ACHN (cell line): Measurements from ENCODE around the gene SCUBE1.

Experiments used
- DNase-seq: peaks from one replicate; pipeline ENCODE4 v3.0.0-alpha.2; 2015
- in situ Hi-C: cut with HindIII; loops from 2 replicates; pipeline ENCODE4 v1.10.0; 2017; ENCODE audit warnings: low sequenced_read_pairs, low pct_ligation_motif_present, low pct_unique_long_range_greater_than_20kb

SCUBE1 gene

DNA sequence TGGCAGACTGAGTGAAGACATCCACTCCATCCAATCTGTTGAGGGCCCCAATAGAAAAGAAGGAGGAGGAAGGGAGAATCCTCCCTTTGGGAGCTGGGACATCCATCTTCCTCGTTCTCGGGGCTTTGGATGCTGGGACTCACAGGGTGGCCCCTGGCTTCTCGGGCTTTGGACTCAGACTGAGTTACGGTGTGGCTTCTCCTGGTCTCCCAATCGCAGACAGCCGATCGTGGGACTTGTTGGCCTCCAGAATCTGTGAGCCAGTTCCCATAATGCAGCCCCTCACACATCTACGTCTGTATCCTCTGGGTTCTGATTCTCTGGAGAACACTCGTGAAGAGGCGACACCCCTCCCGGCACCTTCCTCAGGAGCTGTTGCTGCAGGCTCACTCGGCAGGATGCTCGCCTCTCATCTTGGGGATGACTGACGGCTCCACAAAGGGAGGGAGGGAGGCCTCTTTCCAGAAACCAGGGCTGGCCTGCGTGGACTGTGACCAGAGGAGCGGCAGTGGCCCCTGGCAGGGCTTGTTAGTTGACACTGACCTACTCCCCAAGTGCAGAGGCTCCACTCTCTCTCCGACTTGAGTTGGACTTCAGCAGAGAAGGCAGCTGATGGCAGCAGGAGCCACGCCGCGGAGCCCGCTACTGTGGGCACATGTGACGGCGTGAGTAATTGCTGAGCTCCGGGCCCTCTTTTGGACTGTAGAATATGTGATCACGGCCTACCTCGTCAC lies 141.5 kb downstream of the SCUBE1 start:
- no peak for DNase-seq
- in situ Hi-C loops = no loop called here

GRCh38 chr22:43200555-43200954 lies 142.6 kb downstream of the SCUBE1 start:
- in situ Hi-C loops = no loop called here
- no peak for DNase-seq

DNA sequence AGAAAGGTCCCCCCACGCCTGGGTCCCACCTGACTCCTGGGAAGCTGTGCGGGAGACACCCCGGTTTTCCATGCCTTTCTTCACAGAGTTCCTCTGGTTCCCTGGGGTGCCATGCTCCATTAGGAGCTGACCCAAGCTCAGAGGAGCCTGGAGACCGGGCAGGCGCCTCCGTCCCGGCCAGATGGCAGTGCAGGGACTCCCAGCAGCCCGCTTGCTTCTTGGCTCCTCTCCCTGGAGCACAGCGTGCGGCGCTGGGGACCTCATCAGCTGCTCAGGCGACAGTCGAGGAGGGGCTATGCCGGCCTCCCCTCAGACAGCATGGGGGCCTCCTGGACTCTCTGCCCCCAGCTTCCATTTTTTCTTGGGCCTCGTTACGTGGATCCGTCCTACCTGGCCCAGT lies 143.1 kb downstream of the SCUBE1 start:
- no peak for DNase-seq
- in situ Hi-C loops = no loop called here

GRCh38 chr22:43199541-43199940 lies 143.6 kb downstream of the SCUBE1 start:
- no peak for DNase-seq
- in situ Hi-C loops = no loop called here

- in situ Hi-C loops = no loop called here
- no peak for DNase-seq
Measured at GRCh38 chr22:43198936-43199335, 144.2 kb downstream of the SCUBE1 start.

DNA sequence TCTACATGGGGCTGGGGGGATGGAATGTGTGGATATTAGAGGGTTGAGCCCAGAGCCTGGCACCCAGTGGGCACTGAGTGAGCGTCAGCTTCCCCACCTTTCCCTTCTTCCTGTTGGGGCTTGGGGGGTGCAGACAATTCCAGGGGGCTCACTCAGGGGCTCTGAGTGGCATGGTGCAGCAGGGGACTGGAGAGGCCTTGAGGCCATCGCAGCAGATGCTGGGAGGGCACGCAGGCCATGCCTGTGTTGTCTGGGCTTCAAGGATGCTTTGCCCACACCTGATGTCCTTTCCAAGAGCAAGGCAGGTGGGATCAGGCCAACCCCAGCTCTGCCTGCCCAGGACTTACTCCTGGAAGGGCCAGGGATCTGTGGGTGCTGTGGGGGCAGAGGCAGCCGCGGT lies 145.0 kb downstream of the SCUBE1 start:
- DNase-seq = no peak
- in situ Hi-C loops = no loop called here

DNA sequence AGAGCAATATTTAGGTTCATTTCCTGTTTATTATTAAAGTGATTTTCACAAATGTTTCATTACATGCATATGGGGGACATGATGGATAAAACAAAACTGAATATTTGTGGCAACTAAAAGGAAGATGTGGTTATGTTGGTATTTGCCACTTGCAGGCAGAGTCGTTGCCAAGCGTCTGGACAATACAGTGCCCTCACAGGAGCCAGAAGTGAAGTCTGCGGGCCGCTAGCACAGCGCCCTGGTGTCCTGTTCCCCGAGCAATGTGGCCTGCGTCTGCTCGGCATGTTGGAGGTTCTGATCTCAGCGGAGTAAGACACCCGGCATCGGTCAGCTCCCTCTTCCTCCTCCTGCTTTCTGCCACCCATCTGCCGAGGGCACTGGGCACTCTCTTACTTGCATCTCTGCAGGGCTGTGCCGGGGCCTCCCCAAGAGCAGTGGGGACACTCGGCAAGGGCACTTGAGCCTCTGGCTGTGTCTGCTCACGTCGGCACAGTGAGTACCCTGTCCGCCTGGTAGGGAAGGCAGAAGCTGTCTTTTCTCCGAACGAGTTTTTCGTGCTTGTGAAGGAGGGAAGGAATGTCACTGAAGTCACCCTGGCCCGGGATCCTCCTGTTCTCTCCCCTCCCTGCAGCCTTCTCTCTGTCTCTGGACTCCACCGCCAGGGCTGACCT lies 145.8 kb downstream of the SCUBE1 start:
- in situ Hi-C loops = no loop called here
- no peak for DNase-seq

DNA sequence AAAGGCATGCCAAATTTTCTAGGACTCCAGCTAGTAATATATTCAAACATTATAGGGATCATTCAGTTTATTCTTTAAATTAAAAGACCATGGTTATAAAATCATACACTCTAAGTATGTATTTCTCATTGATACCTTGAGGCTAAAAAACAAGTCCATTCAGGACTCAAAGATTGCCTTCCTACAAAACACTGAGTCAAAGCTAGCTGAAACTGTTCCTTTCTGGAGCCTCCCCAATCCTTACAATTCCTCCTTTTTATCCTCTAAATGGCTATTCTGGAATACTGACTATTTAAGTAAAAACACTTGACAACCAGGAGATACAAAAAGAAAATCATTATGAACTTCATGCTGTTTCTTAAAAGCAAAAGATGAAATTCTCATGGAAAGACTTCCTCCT lies 151.3 kb downstream of the SCUBE1 start:
- in situ Hi-C loops = no loop called here
- DNase-seq = no peak

DNA sequence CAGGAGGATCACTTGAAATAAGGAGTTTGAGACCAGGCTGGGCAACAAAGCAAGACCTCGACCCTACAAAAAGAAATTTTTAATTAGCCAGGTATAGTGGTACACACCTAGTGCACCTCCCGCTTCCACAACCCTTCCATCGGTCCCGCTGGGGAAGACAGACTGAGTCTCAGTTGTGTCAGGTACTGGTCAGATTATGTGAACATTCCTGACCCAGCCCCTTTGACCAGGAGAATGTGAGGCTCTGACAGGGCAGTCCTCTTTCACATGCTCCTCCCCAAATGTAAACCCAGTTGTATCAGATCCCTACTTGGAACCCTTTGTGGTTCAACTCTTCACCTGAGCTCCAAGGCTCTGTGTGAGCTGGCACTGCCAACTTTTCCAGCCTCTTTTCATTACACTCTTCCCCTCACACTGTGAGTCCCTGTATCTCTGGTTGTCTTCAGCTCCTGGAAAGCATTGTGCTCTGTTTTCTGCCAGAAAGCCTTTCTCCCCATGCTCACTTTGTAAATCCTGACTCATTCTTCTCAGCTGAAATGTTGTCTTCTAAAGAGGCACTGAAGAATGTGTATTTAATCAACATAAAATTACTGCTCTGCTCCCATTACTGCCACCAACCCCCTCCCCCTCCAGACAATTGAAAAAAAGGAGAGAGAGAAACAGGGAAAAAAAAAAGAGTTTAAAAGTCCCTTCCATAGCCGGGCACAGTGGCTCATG lies 154.2 kb downstream of the SCUBE1 start:
- in situ Hi-C loops = no loop called here

GRCh38 chr22:43187171-43188099 lies 155.7 kb downstream of the SCUBE1 start:
- peak; percentile 90 for DNase-seq
- in situ Hi-C loops = no loop called here

More for the DNA sequence above, 154.2 kb downstream of the SCUBE1 start:
- DNase-seq = no peak

DNA sequence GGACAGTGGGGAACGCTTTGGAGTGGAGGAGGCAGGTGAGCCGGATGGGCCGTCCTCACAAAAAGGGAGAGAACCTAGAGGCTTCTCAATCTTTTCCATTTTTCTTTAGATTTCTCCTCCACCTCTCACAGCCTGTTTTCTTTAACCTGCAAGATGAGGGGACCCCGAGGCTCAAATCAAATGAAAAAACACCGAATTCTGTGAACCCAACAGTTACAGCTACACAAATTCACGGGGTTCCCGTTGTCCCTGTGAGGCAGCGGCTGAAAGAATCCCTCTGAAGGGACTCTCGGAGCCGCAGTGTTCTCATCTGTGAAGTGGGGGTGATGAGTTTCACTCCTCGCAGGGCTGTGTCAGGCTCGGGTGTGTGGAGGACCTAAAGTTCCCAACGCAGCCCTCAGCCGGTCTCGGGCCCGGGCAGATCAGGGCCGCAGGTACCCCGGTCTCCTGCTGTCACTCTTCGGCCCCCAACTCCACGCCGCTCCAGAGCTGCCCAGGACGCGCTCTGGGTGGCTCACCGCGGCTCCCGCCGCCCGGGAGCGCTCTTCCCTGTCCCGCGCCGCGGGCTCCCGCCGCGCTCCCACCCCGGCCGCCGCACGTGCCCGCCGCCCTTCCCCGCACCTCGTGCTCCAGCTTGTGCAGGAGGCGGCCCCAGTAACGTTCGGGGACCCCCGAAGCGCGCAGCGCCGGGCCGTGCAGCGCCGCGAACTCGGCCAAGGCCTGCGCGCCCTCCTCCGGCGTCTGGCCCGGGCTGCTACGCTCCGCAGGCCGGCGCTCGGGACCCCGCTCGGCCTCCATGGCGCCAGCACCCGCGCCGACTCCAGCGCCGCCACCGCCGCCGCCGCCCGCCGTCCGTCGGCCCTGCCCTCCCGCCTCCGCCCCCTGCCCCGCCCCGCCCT lies 156.7 kb downstream of the SCUBE1 start, which contains the start of gene TTLL12:
TSS of gene TTLL12 (minus strand) at position 863 of the 899 bp plus-strand sequence. CDS start at position 798, 65 bp downstream.
- in situ Hi-C loops = no loop called here
- DNase-seq = peak; percentile 50

GRCh38 chr22:43185860-43186261 lies 157.3 kb downstream of the SCUBE1 start:
- in situ Hi-C loops = no loop called here
- peak; percentile 27 for DNase-seq

GRCh38 chr22:43183496-43184277 lies 159.5 kb downstream of the SCUBE1 start:
- in situ Hi-C loops = no loop called here

GRCh38 chr22:43182726-43183125 lies 160.4 kb downstream of the SCUBE1 start:
- DNase-seq = no peak
- in situ Hi-C loops = no loop called here

More at GRCh38 chr22:43183496-43184277, 159.5 kb downstream of the SCUBE1 start:
- no peak for DNase-seq

DNA sequence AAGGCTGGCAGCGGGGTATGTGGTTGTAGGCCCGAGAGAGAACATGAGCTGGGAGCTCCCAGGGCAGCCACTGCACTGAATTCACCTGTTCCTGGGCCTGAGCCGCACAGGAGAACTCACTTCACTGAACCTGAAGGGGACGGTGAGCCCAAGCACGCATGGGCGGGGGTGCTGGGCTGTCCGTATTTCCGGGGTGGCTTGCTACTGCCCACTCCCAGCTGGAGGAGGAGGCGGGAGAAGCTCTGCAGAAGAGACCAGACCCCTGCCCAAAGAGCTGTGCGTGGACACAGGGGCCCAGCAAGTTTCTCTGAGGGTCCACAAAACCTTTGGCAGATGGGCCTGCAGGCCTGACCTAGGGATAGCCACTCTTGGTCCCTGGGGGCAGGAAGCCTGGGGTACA lies 161.1 kb downstream of the SCUBE1 start:
- in situ Hi-C loops = no loop called here

DNA sequence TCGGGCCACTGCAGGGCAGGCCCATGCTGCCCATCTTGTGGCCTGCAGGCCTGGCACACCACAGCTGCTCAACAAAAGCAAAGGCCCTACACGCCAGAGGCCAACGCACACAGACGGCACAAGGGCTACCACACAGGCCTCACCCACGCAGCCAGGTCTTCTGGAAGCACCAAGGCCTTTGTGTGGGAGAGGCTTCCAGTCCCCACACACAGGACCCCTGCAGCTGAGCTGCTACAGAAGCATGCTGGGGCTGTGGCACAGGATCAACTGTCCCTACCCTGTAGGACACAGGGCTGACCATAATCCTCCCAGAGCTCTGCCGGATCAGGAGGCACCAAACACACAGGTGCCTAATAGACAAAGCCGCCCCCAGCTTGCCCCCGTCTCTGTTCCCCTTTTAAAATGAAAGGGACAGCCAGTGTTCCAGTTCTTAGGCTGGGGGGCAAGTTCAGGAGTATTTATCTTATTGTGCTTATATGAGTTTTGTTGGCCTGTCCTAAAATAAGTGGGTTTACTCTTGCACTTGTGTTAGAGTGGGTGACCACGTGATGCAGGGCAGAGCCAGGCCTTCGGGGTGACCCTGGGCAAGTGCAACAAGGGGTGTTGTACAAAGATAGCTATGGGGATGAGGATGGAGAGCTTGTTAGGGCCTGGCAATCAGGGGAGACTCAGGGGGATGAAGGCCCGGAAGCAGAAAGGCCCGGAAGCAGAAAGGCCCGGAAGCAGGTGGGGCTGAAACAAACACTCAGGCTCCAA lies 161.7 kb downstream of the SCUBE1 start:
- in situ Hi-C loops = no loop called here
- DNase-seq = no peak

More for the DNA sequence above, 161.1 kb downstream of the SCUBE1 start:
- no peak for DNase-seq
